Kidney capillary endothelial cell (primary cell): ENCODE measurements around the gene NUBPL.
A peak's percentile ranks its signal among the peaks of the same experiment; 100 is the strongest.
"Not testable (repeated sequence)": the region's sequence is repeated elsewhere in the genome, so short reads cannot be mapped to it uniquely, and the experiment has no call there.

ENCODE experiments used
- DNase-seq: peaks from one replicate; pipeline ENCODE4 v3.0.0-alpha.2; 2018; ENCODE audit warnings: low spot score

The NUBPL gene

DNA sequence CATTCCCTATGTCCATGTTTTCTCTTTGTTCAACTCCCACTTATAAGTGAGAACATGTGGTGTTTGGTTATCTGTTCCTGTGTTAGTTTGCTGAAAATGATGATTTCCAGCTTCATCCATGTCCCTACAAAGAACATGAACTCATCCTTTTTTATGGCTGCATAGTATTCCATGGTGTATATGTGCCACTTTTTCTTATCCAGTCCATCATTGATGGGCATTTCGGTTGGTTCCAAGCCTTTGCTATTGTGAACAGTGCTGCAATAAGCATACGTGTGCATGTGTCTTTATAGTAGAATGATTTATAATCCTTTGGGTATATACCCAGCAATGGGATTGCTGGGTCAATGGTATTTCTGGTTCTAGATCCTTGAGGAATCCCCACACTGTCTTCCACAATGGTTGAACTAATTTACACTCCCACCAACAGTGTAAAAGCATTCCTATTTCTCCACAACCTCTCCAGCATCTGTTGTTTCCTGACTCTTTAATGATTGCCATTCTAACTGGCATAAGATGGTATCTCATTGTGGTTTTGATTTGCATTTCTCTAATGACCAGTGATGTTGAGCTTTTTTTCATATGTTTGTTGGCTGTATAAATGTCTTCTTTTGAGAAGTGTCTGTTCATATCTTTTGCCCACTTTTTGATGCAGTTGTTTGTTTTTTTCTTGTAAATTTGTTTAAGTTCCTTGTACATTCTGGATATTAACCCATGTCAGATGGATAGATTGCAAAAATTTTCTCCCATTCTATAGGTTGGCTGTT, 252.7 kb downstream of the NUBPL start:
- DNase-seq = not testable (repeated sequence)

DNA sequence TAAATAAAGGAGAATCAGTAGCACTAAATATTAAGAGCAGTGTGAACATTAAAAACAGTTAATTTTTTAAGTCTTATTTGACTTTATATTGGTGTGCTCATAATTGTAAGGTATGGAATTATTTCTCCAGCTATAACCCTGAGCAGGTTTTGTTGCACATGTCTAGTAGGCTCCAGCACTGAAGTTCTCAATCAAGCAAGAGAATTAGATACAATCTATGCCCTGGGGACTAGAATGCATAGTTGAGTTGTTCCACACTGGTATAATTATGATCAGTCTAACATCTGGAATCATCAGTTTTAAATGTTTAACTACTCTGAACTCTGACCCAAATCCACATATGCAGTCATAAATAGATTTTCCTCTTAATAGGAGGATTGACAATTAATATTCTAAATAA, 258.1 kb downstream of the NUBPL start:
- no peak for DNase-seq

DNA sequence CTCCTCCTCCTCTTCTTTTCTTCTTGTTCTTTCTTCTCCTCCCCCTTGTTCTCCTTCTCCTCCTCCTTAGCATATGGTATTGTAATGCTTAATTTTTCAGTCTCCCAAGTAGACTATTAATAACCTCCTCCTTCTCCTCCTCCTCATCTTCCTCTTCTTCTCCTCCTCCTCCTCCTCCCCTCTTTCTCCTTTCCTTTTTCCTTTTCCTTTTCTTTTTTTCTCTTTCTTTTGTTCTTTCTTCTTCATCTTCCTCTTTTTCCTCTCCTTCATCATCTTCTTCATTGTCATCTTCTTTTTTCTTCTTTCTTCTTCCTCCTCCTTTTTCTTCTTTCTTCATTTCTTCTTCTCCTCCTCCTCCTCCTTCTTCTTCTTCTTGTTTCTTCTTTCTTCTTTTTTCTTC, 264.3 kb downstream of the NUBPL start:
- no peak for DNase-seq

DNA sequence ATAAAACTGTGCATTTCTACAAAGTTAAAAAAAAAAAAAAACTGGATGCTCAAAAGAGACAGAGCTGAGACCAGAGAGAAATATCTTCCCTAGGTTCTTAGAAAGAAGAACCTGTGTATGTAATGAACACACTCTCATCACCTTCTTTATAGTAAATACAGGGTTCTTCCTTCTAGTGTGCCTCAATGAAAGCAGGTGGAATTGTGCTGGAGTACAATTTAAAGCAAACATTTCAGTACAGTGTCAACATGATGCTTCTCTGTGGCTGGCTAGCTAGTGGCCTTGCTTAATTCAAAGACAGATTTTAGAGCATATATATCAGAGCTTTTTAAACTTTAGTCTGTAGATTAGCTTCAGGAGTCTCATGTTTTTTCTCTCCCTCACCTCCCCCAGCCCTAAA, 266.1 kb downstream of the NUBPL start:
- no peak for DNase-seq

DNA sequence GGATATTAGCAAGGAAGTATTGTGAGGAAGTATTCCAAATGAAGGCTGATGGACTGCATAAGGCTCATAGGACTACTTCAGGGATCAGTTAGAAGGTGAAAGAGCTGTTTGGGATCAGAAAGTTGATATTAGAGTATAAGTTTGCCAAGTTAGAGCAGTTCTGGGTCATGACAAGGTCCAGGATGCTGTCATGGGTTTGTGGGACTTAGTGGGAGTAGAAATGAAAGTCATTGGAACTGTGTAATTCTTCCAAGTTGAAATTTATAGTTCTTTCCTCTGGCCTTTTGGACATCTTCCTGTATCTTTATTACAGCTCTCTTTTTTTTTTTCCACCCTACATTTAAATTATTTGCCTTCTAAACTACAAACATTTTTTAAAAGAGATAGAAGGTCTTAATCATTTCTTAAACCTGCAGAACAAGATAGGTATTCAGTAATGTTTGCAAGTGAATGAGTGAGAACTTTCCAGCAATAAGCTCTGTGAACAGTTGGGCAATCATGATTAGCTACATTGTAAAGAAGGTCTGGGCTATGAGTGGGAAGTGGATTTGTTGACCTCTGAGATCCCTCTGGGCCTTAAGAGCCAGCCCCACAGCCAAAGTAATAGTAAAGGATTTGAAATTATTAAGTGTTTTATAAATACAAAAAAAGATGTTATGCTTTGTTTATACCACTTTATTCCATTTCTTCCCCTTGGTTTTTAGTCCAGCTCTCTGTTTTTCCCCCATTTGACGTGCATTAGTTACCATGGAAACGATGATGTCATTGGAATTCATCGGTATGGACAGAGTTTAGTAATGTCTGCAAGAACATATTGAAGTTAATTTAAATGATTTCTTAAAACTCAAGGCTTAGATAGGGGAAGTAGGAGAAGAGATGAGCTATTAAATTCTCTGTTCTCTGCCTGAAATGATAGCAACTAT, 268.0 kb downstream of the NUBPL start:
- no peak for DNase-seq

DNA sequence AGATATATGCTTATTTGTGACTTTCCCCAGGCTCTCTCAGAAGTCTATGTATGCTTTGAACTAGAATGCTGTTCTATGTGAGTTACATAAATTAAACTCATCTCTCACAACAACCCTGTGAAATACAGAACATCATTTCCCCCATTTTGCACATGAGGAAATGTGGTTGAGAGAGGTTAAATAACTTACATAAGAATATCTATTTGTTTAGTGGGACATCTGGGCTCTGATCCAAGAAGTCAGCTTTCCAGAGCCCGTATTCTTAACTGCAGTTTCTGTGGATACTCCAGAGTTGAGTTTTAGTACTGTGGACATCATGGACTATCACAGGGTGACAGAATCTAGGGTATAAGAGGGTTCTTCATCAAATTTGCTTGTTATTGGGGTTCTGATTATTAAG, 273.4 kb downstream of the NUBPL start:
- DNase-seq = no peak

DNA sequence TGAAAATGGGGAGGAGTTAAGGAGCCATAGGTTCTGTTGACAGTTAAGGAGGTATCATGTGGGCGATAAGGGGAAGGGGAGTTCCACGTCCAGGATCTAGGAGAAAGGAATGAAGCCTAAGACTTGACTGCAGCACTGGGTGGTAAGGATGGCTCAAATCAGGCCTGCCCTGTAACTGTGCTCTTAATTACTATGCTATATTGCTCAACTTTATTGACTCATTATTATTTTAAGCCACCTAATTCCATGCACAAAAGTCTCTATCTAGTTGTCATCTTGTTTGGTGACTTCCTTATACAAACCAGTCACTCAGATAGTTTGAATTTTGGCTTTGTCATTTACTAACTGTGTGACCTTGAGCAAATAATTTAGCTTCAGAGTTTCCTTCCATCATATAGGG, 273.8 kb downstream of the NUBPL start:
- no peak for DNase-seq

DNA sequence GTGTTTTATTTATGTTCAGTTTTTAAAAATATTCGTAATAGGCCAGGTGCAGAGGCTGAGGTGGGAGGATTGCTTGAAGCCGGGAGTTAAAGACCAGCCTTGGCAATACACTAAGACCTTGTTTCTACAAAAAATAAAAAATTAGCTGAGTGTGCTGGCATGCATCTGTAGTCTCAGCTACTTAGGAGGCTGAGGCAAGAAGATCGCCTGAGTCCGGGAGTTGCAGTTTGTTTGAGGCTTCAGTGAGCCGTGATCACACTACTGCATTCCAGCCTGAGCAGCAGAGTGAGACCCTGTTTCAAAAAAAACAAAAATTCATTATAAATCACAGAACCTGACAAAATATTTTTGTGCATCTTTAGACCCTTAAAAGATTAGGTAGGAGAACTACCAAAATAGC, 275.8 kb downstream of the NUBPL start:
- DNase-seq = no peak

DNA sequence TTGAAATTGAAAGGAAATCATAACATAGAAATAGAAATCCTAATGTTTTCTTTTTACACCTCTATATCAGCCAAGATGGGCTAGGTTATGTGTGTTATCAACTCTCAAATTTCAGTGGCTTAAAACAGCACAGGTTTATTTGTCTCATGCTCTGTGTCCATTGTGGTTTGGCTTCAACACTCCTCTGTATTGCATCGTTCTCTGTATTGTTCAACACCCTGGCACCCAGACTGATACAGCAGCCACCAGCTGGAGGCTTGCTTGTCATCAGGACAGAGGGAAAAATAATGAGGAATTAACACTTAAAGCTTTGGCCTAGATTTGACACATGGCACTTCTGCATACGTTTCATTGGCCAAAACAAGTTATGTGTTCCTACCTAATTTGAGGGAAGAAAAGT, 281.7 kb downstream of the NUBPL start:
- no peak for DNase-seq

DNA sequence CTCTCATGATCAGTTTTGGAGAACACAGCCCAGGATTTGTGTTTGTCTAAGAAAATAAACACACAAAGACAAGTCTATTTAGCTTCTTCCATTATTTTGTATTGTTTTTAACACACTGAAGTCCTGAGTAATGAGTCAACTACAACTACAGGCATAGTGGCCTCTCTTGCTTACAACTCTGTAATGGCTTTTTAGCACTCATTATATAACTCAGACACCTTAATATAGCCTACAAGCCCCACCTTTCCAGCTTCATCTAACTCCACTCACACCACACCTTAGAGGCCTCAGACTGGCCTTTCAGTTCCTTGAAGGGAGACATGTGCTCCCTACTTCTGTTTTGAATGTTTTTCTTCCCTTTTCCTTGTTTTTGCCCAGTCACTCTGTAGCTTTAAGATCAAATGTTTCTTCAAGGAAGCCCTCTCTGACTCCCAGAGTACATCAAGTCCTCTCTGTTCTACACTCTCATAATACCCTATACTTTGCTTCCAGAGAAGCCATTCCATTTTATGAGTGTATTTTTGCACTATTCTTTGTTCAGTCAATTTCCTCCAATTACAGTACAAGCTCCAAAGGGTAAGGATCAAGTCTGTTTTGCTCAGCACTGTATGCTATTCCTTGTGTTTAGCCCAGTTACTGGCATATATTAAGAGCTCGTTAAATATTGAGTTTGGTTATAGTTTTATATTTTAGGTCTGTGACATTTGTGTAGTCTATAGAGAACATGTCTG, 282.3 kb downstream of the NUBPL start:
- peak; percentile 18 for DNase-seq

DNA sequence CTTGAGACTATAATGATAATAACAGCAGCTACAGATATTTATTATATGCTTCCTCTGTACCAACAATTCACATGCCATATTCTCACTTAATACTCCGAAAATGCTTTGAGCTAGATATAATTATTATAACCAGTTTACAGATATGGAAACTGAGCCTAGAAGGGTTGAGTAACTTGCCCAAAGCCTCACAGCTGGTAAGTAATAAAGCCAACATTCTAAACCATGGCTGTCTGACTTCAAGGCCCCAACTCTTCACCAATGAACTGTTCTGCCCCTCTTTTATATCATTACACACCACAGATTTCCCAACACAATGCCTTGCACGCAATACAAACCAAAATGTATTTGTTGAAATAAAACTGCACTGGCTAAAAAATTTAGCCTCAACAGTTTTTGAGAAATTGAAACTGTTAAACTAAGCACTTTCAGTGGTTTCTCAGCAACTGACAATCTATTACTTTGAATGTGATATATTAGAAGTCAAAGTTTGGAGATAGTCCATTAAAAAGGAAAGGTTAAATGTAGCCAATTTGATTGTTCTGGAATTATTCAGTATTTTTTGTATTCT, 293.4 kb downstream of the NUBPL start:
- no peak for DNase-seq

DNA sequence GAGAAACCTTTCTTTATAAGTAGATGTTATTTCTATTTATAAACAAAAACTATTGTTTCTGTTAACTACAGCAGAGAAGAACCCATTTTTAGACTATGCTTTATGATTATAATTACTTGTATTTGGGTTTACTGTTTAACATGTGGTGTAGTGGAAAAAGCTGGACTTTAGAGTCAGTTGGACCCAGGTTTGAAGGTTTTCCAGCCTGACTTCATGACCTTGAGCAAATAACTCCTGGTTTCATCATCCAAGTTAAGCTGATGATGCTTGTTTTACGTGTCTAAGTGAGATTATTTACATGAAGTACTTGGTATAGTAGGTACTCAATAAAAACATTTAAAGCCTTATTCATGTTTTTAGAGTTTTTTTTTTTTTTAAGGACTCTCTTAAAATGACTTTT, 294.1 kb downstream of the NUBPL start:
- no peak for DNase-seq

DNA sequence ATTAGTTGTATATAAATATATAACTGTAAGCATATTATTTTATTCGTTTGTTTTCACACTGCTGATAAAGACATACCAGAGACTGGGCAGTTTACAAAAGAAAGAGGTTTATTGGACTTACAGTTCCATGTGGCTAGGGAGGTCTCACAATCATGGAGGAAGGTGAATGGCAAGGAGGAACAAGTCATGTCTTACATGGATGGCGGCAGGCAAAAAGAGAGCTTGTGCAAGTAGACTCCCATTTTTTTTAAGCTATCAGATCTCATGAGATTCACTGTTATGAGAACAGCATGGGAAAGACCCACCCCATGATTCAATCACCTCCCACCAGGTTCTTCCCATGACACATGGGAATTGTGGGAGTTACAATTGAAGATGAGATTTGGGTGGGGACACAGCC, 294.8 kb downstream of the NUBPL start:
- DNase-seq = not testable (repeated sequence)

DNA sequence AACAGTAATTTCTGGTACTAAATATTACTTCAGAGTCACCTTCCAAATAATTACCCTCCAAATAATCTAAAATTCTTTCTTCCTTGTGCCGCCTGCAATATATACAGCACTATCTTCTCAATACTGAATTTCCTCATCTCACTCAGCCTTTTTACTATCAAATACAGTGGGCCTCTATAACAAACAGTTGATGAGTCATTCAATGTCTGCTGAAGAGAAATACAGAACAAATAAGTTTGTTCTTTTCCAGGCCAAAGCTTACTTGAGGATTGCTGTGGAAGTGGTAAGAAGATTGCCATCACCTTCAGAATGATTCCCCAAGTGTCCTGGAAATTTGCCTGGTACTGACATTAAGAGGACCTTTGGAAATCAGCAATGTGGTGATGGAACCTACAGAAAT, 297.7 kb downstream of the NUBPL start:
- no peak for DNase-seq

DNA sequence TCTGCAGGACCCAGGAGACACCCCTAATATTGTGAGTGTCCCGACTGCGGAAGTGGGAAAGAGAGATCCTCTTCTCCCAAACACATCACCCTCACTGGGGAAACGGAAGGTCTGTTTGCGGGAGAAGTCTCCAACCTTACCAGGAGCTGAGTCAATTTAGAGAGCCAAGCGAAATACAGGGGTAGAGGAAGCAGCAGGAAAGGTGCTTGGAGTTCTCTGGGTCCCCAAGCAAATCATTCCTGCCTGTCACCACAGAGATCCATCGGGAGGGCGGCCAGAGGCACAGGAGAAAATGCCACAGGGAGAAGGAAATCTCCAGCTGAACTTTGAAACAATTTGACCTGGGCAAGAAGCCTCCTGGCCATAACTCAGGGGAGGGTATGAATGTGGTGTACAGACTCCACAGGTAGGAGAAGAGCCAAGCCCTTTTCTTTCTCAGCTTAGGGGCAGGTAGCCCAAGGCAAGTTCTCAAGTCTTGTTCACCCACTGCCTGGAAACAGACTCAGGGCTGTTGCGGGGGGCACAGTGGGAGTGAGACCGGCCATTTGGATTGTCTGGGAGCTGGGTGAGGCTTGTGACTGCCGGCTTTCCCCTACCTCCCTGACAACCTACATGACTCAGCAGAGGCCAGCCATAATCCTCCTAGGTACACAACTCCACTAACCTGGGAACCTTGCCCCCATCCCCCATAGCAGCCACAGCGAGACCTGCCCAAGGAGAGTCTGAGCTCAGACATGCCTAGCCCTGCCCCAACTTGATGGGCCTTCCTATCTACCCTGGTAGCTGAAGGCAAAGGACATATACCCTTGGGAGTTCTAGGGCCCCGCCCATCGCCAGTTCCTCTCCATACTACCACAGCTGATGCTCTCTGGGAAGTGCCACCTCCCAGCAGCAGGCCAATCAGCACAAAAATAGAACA, 304.0 kb downstream of the NUBPL start:
- DNase-seq = no peak

DNA sequence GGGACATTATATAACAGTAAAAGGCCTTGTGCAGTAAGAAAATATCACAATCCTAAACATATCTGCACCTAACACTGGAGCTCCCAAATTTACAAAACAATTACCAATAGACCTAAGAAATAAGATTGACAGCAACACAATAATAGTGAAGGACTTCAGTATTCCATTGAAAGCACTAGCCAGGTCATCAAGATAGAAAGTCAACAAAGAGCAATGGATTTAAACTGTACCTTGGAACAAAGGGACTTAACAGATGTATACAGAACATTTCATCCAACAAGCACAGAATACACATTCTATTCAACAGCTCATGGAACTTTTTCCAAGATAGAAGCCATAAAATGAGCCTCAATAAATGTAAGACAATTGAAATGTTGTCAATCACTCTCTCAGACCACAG, 306.4 kb downstream of the NUBPL start:
- no peak for DNase-seq

DNA sequence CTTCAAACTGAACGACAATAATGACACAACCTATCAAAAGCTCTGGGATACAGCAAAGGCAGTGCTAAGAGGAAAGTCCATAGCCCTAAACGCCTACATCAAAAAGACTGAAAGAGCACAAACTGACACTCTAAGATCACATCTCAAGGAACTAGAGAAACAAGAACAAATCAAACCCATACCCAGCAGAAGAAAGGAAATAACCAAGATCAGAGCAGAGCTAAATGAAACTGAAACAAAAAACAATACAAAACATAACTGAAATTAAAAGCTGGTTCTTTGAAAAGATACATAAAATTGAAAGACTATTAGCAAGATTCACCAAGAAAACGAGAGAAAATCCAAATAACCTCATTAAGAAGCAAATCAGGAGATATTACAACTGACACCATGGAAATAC, 306.9 kb downstream of the NUBPL start:
- not testable (repeated sequence) for DNase-seq

DNA sequence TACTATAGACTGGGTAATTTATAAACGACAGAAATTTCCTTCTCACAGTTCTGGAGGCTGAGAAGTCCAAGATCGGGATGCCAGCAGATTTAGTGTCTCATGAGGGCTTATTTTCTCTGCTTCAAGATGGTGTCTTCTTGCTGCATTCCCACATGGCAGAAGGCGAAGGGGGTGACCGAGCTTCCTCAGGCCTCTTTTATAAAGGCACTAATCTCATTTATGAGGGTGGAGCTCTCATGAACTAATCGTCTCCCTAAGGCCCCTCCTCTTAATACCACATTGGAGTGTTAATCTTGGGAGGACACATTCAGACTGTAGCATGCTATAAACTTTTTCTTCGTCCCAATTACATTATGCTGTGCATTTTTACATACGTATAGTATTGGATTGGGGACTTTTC, 315.5 kb downstream of the NUBPL start:
- no peak for DNase-seq

DNA sequence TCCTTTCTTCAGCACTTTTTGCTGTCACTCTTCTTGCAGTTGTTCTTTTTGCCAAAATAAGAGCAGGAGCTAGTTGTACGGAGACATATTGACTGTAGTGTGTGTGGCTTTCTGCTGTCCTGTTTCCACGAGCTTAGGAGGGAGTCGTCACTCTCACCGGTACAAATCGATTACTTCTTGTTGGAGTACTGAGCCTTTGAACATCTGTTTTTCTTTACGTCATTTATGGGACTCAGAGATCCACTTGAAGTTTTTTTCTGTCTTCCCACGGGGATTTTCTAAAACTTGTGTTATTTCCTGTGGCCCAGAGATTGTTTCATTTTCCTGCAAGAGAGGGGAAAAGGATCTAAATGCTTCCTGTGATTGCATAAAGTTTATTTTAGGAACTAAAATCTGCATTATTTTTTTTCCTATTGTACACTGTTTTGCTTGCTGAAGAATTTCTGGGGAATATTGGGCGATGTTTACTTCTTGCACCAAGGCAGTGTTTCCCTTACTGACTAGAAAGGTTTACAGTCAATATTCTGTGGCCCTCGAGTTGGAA, 316.1 kb downstream of the NUBPL start:
- peak; percentile 64 for DNase-seq

DNA sequence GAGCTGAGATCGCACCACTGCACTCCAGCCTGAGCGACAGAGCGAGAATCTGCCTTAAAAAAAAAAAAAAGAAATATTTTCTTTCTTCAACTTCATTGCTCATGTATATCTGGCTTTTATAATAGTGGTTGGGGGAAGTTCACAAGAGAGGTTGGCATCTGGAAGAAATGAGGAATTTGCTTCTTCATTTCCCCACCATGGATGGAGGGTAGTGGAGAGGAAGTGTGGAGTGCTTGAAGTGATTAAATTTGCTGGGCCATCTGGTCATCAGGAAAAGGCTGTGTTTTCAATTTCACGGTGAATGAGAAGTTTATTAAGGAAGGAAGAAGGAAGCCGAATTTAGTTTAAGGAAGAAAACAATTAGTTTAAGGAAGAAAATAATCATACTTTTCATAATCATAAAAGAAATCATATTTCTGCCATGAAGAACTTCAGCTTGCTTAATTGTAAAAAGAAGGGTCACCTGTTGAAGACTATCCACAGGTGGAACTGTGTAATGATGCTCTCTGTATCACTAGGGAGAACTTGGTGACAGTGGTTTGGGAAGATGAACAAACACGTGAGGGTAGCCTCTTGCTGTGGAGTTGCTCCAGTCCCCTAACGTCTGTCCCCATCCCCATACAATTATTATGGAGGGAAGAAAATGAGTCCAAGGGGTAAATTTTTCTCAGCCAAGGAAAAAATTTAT, 318.6 kb downstream of the NUBPL start:
- no peak for DNase-seq
